Smooth muscle cell of bladder (primary cell): ENCODE results near the gene TRIM49. TPM values are rescaled to one million over a fixed set of nuclear protein-coding genes. Genes with fewer than 3 reads are reported as not detected.

Experiments used
- total RNA-seq: library from RNA; depleted of rRNA; stranded (reverse); fragments of >200 nt; gene quantifications from 2 replicates; pipeline ENCODE4 v1.2.3, GENCODE V29; 2014

The TRIM49 gene
- not detected in 2 replicates for total RNA-seq

DNA sequence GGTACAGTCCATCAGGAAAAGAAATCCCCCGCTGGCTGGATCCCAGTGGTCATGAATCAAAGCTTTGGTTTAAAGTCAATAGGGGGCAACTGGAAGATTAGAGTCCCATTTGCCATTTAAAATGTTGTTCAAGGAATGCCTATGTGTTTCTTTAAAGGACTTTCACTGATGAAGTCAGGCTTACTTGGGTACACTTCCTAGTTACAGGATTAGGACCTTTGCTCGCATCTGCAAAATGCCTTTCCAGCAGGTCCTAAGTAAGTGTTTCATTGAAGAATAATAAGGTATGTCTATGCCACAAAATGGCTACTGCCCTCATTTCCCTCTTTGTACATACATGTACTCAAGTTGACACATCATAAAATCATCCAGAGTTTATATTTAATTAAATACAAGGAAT, at the start of gene TRIM49:
Gene TRIM49, minus strand, starts transcription at position 101 of the 400 bp plus-strand sequence. CDS start 4,106 bp downstream, outside the sequence.

Other genes starting within 250 kb of the TRIM49 start
- not detected in 2 replicates for gene TRIM77, start 98.3 kb downstream of the TRIM49 start, total RNA-seq
- gene TRIM64B, start 69.9 kb upstream of the TRIM49 start, total RNA-seq: under 0.01 TPM in 1 of 2 replicates, not detected in the other
- not detected in 2 replicates for gene TRIM49D1, start 113.7 kb upstream of the TRIM49 start, total RNA-seq
- gene TRIM49D2, start 115.5 kb upstream of the TRIM49 start, total RNA-seq: not detected in 2 replicates
- gene TRIM64, start 157.5 kb upstream of the TRIM49 start, total RNA-seq: not detected in 2 replicates
- gene TRIM49C, start 222.5 kb upstream of the TRIM49 start, total RNA-seq: not detected in 2 replicates